DND-41 (cell line): ENCODE measurements around the gene KAT2B.
A peak's percentile ranks its signal among the peaks of the same experiment; 100 is the strongest.

ENCODE experiments used
- ATAC-seq: fragments of 200-7000 bp; cut with Tn5 transposase; 3 replicates; pipeline ENCODE4 v1.9.1; 2021; ENCODE audit warnings: low read depth; ENCODE audit not compliant: insufficient read depth
- DNase-seq: peaks from one replicate; pipeline ENCODE4 v3.0.0-alpha.2; 2020
- H2AFZ ChIP-seq: 2 replicates; pipeline ENCODE4 v1.6.0; 2012; ENCODE audit warnings: low read depth, low read length
- H3K27ac ChIP-seq: 2 replicates; pipeline ENCODE4 v1.5.1; 2012; ENCODE audit warnings: low read length, inconsistent platforms
- H3K27me3 ChIP-seq: fragments of 200-600 bp; sonication (generic); 2 replicates; pipeline ENCODE4 v1.6.0; 2012; ENCODE audit warnings: low read length, mild to moderate bottlenecking, inconsistent platforms; ENCODE audit not compliant: insufficient read depth, poor library complexity
- H3K36me3 ChIP-seq: 2 replicates; pipeline ENCODE4 v1.5.1; 2012; ENCODE audit warnings: low read length, inconsistent platforms; ENCODE audit not compliant: insufficient read depth
- H3K4me1 ChIP-seq: 2 replicates; pipeline ENCODE4 v1.5.1; 2012; ENCODE audit warnings: mild to moderate bottlenecking, low read length; ENCODE audit not compliant: insufficient read depth
- H3K4me2 ChIP-seq: 2 replicates; pipeline ENCODE4 v1.6.0; 2012; ENCODE audit warnings: mild to moderate bottlenecking, moderate library complexity, low read length, inconsistent platforms; ENCODE audit not compliant: insufficient read depth
- H3K4me3 ChIP-seq, 2 experiments: fragments of 200-600 bp in 1 of 2; shearing (Covaris generic) in 1 of 2; 2 replicates each; pipeline ENCODE4 v1.5.1; 2012 to 2016; ENCODE audit warnings: inconsistent platforms in 2 of 2, low read length in 2 of 2, mild to moderate bottlenecking in 2 of 2, low read depth in 1 of 2, moderate library complexity in 1 of 2
- H3K79me2 ChIP-seq: 2 replicates; pipeline ENCODE4 v1.6.0; 2012; ENCODE audit warnings: low read length, inconsistent platforms; ENCODE audit not compliant: insufficient read depth
- H3K9ac ChIP-seq: 2 replicates; pipeline ENCODE4 v1.6.0; 2012; ENCODE audit warnings: low read depth, mild to moderate bottlenecking, inconsistent platforms, low read length, moderate library complexity
- H3K9me3 ChIP-seq: 2 replicates; pipeline ENCODE4 v1.5.1; 2012; ENCODE audit warnings: low read length, moderate library complexity, mild to moderate bottlenecking, inconsistent platforms; ENCODE audit not compliant: insufficient read depth, severe bottlenecking
- H4K20me1 ChIP-seq: 2 replicates; pipeline ENCODE4 v1.6.0; 2012; ENCODE audit warnings: low read length; ENCODE audit not compliant: insufficient read depth
- EZH2 ChIP-seq: IDR thresholded peaks from 3 replicates; pipeline ENCODE4 v1.6.1; 2012; ENCODE audit warnings: borderline replicate concordance, low read depth, mild to moderate bottlenecking, moderate library complexity, low read length, inconsistent platforms; ENCODE audit not compliant: severe bottlenecking
- TF ChIP-seq, protein P1 (sequence below): IDR thresholded peaks from 2 replicates; pipeline ENCODE4 v1.5.1; 2012; ENCODE audit warnings: borderline replicate concordance, low read length, moderate library complexity, mild to moderate bottlenecking; ENCODE audit not compliant: poor library complexity, severe bottlenecking; ENCODE audit errors: extremely low read depth

The KAT2B gene

DNA sequence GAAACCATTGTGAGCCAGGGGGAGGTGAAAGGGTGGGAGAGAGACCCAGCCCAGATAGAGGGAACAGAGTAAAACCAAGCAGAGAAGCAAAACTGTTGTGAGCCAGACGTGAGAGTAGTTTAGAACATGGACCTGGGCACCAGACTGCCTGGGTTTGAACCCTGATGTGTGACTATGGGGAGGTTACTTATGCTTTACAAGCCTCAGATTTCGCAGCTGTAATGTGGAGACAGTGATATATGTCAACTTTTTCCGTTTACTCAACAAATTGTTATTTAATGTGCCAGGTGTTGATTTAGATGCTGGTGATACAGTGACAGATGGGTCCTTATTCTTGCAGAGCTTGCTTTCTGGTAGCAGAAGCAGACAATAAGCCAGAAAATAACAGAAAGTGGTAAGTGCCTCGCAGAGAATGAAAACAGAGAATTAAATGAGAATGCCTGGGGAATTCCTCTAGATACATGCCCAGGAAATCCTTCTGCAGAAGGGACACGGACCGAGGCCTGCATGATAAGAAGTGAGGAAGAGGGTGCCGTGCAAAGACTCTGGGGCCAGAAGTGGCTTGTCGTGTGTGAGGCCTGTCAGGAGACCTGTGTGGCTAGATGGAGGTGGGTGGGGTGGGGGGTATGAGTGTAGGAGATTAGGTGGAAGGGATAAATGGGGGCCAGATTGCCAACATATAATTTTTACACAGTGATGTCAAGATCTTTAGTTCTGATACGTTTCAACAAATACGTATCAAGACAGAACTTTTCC is 15.0 kb downstream of the KAT2B start:
- Histone ChIP-seq H2AFZ (no peak overlapping the region), H3K4me3 (no peak overlapping the region), H3K36me3 (no peaks in the 10 kb centered on the region), H3K27ac (peak overlapping the region; percentile 24; the same call in 1 of the 2 replicates), H3K4me1 (peaks cover 18% of the 10 kb centered on the region), H3K4me2 (no peak overlapping the region), H3K9me3 (no peaks in the 10 kb centered on the region), H3K79me2 (peaks cover 3% of the 10 kb centered on the region; the same call in 1 of the 2 replicates), H4K20me1 (0 out of 2 replicates have a peak, but pooled peaks cover 3% of the 10 kb centered on the region), H3K27me3 (no peaks in the 10 kb centered on the region), H3K9ac (0 out of 2 replicates have a peak overlapping the region, but pooled peaks have one; percentile 8)
- ATAC-seq (no peak), DNase-seq (no peak)
- TF ChIP-seq, protein P1, sequence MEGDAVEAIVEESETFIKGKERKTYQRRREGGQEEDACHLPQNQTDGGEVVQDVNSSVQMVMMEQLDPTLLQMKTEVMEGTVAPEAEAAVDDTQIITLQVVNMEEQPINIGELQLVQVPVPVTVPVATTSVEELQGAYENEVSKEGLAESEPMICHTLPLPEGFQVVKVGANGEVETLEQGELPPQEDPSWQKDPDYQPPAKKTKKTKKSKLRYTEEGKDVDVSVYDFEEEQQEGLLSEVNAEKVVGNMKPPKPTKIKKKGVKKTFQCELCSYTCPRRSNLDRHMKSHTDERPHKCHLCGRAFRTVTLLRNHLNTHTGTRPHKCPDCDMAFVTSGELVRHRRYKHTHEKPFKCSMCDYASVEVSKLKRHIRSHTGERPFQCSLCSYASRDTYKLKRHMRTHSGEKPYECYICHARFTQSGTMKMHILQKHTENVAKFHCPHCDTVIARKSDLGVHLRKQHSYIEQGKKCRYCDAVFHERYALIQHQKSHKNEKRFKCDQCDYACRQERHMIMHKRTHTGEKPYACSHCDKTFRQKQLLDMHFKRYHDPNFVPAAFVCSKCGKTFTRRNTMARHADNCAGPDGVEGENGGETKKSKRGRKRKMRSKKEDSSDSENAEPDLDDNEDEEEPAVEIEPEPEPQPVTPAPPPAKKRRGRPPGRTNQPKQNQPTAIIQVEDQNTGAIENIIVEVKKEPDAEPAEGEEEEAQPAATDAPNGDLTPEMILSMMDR, result no peak
- TF ChIP-seq EZH2, result no peak

GRCh38 chr3:20055842-20056241 is 15.6 kb downstream of the KAT2B start:
- DNase-seq, result no peak
- Histone ChIP-seq H4K20me1 (0 out of 2 replicates have a peak, but pooled peaks cover 3% of the 10 kb centered on the region), H3K4me1 (peaks cover 18% of the 10 kb centered on the region), H3K9me3 (no peaks in the 10 kb centered on the region), H2AFZ (no peak overlapping the region), H3K4me2 (no peak overlapping the region), H3K27me3 (no peaks in the 10 kb centered on the region), H3K9ac (no peak overlapping the region), H3K4me3 (no peak overlapping the region), H3K79me2 (peaks cover 3% of the 10 kb centered on the region; the same call in 1 of the 2 replicates), H3K27ac (no peak overlapping the region), H3K36me3 (no peaks in the 10 kb centered on the region)
- no peak for ATAC-seq
- TF ChIP-seq, protein P1, result no peak
- TF ChIP-seq EZH2, result no peak

DNA sequence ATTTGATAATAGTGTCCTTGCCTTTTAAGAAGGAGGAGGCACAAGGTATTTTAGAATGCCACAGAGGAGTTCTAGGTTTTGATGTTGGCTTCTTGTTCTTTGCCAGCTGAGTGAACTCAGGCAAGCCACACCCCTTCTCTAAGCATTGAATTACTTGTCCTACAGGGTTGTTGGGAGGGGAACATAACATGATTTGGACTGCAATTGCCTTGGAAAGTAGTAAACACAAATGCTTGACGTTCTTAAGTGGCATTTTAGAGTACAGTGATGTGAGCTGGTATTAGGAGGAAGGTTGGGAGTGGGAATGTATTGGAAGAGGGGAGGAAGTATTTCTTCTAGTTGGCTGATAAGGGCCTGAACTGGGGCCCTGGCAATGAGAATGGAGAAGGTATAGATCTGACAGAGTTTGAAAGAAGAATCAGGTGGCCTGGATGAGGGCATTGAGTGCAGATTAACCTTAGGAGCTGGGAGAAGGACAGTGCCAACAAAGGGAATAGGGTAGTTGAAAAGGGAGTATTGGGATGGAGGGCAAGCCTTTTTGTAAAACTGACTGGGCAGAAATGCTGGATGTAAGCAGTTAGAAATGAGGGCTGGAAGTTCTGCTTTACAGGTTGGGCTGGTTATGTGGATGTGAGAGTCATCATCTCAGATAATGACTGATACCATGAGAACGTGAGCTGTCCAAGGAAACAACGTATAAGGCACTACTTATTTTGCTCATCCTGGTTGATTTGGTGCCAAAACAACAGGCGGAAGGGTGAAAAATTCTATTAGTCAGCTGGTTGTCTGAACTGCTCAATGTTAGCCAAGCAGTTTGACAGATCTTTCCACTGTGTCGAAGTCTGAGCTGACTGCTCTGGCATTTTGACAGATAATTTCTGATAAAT is 16.7 kb downstream of the KAT2B start:
- Histone ChIP-seq H3K4me1 (peaks cover 18% of the 10 kb centered on the region), H3K27ac (no peak overlapping the region), H3K27me3 (no peaks in the 10 kb centered on the region), H2AFZ (no peak overlapping the region), H3K36me3 (no peaks in the 10 kb centered on the region), H3K9ac (no peak overlapping the region), H3K4me2 (no peak overlapping the region), H3K4me3 (no peak overlapping the region), H4K20me1 (0 out of 2 replicates have a peak, but pooled peaks cover 3% of the 10 kb centered on the region), H3K79me2 (peaks cover 3% of the 10 kb centered on the region; the same call in 1 of the 2 replicates), H3K9me3 (no peaks in the 10 kb centered on the region)
- DNase-seq (no peak), ATAC-seq (no peak)
- TF ChIP-seq, protein P1, result no peak
- TF ChIP-seq EZH2, result no peak
